Measurements from ENCODE around the gene GYG1. TPM values are rescaled to one million over a fixed set of nuclear protein-coding genes. Genes with fewer than 3 reads are reported as not detected.

GYG1 gene
- total and polyA plus RNA-seq, 2 of the 4 experiments (the other 2 are of a cell fraction) = 48.4 to 90.3 TPM

DNA sequence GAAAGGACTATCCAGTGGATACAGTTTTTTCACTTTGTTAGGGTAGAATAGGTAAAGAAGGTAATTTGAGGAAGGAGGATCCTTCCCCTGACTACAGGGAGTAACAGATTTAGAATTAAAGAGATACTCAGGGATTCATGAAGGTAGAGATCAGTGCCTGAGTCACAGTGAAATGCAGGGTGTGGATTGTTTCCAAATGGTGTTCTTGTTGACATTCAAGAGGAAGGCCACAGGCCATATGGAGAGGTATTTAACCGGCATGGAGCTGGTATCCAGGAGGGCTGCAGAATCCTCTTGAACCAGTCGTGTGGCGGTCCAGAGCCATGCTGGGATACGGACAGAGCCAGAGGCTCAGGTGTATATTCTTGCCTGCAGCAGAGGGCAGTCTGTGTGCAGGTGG lies 28.2 kb downstream of the GYG1 start:
- peak overlapping the region; percentile 59; the same call in 1 of the 2 replicates for H2AK5ac ChIP-seq (ENCODE audit: low read depth, low read length)
- ChIA-PET POLR2A (ENCODE audit: unreplicated experiment) (no interaction called here), CTCF (no interaction called here)
- H3K23ac ChIP-seq (ENCODE audit: low read depth, low read length) = no peak overlapping the region
- no peak overlapping the region for H3K4me3 ChIP-seq (ENCODE audit: insufficient read depth, low read depth, low read length)
- in situ Hi-C loops (cut with MboI; ENCODE audit: low sequenced_read_pairs) = no loop called here
- H3K36me3 ChIP-seq (ENCODE audit: control insufficient read depth, insufficient read depth, low read length) = peaks cover 20% of the 10 kb centered on the region
- no peak overlapping the region for H3K4me2 ChIP-seq (ENCODE audit: low read depth, low read length)
- peak overlapping the region in 1 of 2 experiments; percentile 66; a peak in 2 of 4 replicates for H4K8ac ChIP-seq (ENCODE audit: low read depth in 2 of 2, low read length in 2 of 2)
- no peak for TF ChIP-seq ELK1 (IDR thresholded peaks at IDR 0.05; ENCODE audit: borderline replicate concordance, low read depth, low read length)
- no peak for TF ChIP-seq POLR2A (IDR thresholded peaks at IDR 0.05; ENCODE audit: low read depth, low read length)
- no peak for TF ChIP-seq SMC3 (IDR thresholded peaks at IDR 0.05; ENCODE audit: low read depth, low read length)
- H2BK20ac ChIP-seq (ENCODE audit: low read depth, low read length) = no peak overlapping the region
- peak overlapping the region; percentile 18 for H2AFZ ChIP-seq (replicated peaks; ENCODE audit: low read length, poor library complexity)
- intact Hi-C loops (cut with micrococcal nuclease) = loop anchor here (5.0 kb wide), 1 partner anchor 62 kb away; no protein-coding TSS in a partner anchor
- peaks cover 6% of the 10 kb centered on the region; the same call in 1 of the 2 replicates for H4K20me1 ChIP-seq (ENCODE audit: insufficient read depth, low read length)
- H3K14ac ChIP-seq (replicated peaks; ENCODE audit: low read depth, low read length) = no peak overlapping the region; the same call in 1 of the 2 replicates
- ATAC-seq (ENCODE audit: low read depth) (no peak), DNase-seq (peak; percentile 44)
- H3K9ac ChIP-seq (ENCODE audit: low read depth, low read length) = no peak overlapping the region
- WGBS, 2 experiments (ENCODE audit: extremely low coverage in 2 of 2, insufficient read length in 1 of 2) = 60% methylated on average over 1 of the region's 4 CpGs; no CpG with 5 or more reads in 1 of the 2 experiments
- H3K4me1 ChIP-seq (ENCODE audit: control insufficient read depth, insufficient read depth, low read length) = peaks cover 35% of the 10 kb centered on the region
- no peak overlapping the region for H4K91ac ChIP-seq (ENCODE audit: insufficient read depth, low read depth, low read length)
- dilution Hi-C loops (cut with HindIII; ENCODE audit: low sequenced_read_pairs, unreplicated experiment) = no loop called here
- H3K4ac ChIP-seq (ENCODE audit: low read depth, low read length) = peak overlapping the region; percentile 34
- H3K9me1 ChIP-seq (ENCODE audit: insufficient read depth, low read length) = peaks cover 35% of the 10 kb centered on the region
- peaks cover 17 to 62% of the 10 kb centered on the region in 2 experiments for H3K79me1 ChIP-seq (ENCODE audit: low read depth in 1 of 2, low read length in 2 of 2)
- no peak overlapping the region; the same call in 1 of the 2 replicates for H4K5ac ChIP-seq (ENCODE audit: low read depth, low read length)
- H2BK15ac ChIP-seq (ENCODE audit: low read depth, low read length) = peak overlapping the region; percentile 75; the same call in 1 of the 3 replicates
- no TSS peak for BruUV-seq (replicated peaks)
- peak overlapping the region; percentile 31 for H2BK5ac ChIP-seq (ENCODE audit: low read depth, low read length, poor library complexity, severe bottlenecking)
- H3K56ac ChIP-seq (ENCODE audit: extremely low read depth, insufficient read depth, low read length) = no peak overlapping the region
- no peaks in the 10 kb centered on the region for H3K9me3 ChIP-seq (ENCODE audit: control insufficient read depth, insufficient read depth, low read length)
- 0 out of 2 replicates have a peak overlapping the region, but pooled peaks have one; percentile 3 for H2BK120ac ChIP-seq (ENCODE audit: low read depth, low read length)
- peak overlapping the region; percentile 71 for H2AK9ac ChIP-seq (replicated peaks; ENCODE audit: low read depth, low read length, poor library complexity)
- no peaks in the 10 kb centered on the region for H3K27me3 ChIP-seq (ENCODE audit: control insufficient read depth, insufficient read depth, low read length)
- no peak overlapping the region for H3K18ac ChIP-seq (ENCODE audit: low read depth, low read length)
- H3K27ac ChIP-seq (ENCODE audit: insufficient read depth, low read length) = no peak overlapping the region
